GM10248 (cell line): ENCODE results near the gene RNF144B.
"Not testable (repeated sequence)": the region's sequence is repeated elsewhere in the genome, so short reads cannot be mapped to it uniquely, and the experiment has no call there.

ENCODE experiments used
- CTCF ChIA-PET: fragments of 300-600 bp; sonication (Branson Sonifier 250); formaldehyde crosslinking; extraction: SDS; loops from one replicate; lab custom pipeline; 2021; ENCODE audit warnings: antibody characterized with exemption; lab: Yijun Ruan, JAX
- POLR2A ChIA-PET: fragments of 350-650 bp; sonication (Branson Sonifier 250); formaldehyde crosslinking; extraction: SDS; loops from one replicate; lab custom pipeline; 2020; ENCODE audit warnings: antibody characterized with exemption; lab: Yijun Ruan, JAX
- DNase-seq: peaks from one replicate; pipeline ENCODE4 v3.0.0; 2012; ENCODE audit errors: extremely low spot score
- CTCF ChIP-seq: IDR thresholded peaks from 2 replicates; pipeline ENCODE4 v1.5.1; 2012; ENCODE audit warnings: mild to moderate bottlenecking, low read depth; ENCODE audit errors: extremely low read depth, missing control alignments, control extremely low read depth

RNF144B gene

GRCh38 chr6:18359237-18359885, 27.8 kb upstream of the RNF144B start:
- peak; percentile 56 for DNase-seq
- ChIA-PET CTCF (interaction anchor here (1.1 to 2.2 kb wide), 2 partner anchors 12 to 36 kb away, joined by 3 to 8 read pairs; no protein-coding TSS in a partner anchor), POLR2A (no interaction called here)

GRCh38 chr6:18360188-18360587, 27.0 kb upstream of the RNF144B start:
- ChIA-PET CTCF (interaction anchor here (1.1 to 2.2 kb wide), 2 partner anchors 13 to 36 kb away, joined by 3 to 8 read pairs; no protein-coding TSS in a partner anchor), POLR2A (no interaction called here)
- no peak for TF ChIP-seq CTCF
- DNase-seq = no peak

More at GRCh38 chr6:18359237-18359885, 27.8 kb upstream of the RNF144B start:
- TF ChIP-seq CTCF = no peak

GRCh38 chr6:18362058-18362561, 25.0 kb upstream of the RNF144B start:
- DNase-seq = no peak
- POLR2A ChIA-PET = no interaction called here

DNA sequence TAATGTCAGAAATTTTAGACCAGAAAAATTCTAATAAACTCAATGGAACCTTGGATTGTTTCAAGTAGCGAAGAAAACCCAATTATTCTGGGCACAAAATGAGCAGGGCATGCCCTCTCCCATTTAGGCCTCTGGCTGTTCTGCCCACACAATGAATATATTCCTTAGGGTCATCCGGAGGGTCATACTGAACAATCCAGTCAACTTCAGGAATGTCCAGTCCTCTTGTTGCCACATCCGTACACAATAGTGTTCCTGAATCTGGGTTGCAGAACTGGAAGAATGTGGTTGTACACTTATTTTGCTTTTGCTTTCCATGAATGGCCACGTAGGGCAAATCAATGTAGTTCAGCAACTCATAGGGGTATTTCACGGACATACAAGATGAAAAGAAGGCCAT, 23.4 kb upstream of the RNF144B start:
- no peak for TF ChIP-seq CTCF
- CTCF ChIA-PET = interaction anchor here (1.6 kb wide), 1 partner anchor 16 kb away, joined by 4 read pairs; no protein-coding TSS in a partner anchor
- DNase-seq = no peak
- POLR2A ChIA-PET = no interaction called here

More at GRCh38 chr6:18362058-18362561, 25.0 kb upstream of the RNF144B start:
- CTCF ChIA-PET = no interaction called here
- TF ChIP-seq CTCF = no peak

DNA sequence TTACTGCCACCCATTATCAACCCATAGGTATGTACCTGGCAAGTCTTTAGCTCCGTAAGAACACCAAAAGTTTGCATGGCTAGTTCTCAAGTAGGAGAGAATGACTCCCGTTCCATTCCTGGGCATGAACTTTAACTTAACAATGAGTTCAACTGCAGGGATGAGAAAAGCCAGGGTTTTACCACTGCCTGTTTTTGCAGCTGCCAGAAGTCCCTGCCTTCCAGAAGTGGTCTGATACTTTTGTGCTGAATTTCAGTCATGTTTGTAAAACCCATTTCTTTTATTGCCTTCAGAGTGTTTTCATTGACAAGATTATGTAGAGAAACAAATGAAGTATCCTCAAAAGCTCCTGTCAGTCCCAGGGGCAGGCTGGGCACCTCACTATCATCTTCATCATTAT, 22.6 kb upstream of the RNF144B start:
- DNase-seq, POLR2A ChIA-PET: not testable (repeated sequence)
- CTCF ChIA-PET = interaction anchor here (1.6 kb wide), 1 partner anchor 17 kb away, joined by 4 read pairs; no protein-coding TSS in a partner anchor

DNA sequence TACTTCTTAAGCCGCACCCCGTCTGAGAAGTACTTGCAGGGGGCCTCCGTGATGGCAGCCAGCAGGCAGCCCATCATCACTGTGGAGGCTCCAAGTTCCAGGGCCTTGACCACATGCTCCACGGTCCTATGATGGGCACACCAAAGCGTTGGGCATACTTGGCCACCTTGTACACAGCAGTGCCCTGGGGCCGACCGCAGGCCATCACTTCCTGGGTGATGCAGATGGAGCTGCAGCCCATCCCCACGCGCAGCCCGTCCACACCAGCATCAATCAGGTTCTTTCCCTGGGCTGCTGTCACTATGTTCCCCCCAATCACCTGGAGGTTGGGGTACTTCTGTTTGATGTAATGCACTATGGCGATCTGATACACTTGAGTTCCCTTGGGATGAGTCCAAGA, 19.8 kb upstream of the RNF144B start:
- POLR2A ChIA-PET = no interaction called here
- CTCF ChIA-PET = no interaction called here
- no peak for TF ChIP-seq CTCF

More for the DNA sequence above, 19.8 kb upstream of the RNF144B start:
- no peak for DNase-seq
